ENCODE measurements around the gene PLEKHG5.

PLEKHG5 gene

DNA sequence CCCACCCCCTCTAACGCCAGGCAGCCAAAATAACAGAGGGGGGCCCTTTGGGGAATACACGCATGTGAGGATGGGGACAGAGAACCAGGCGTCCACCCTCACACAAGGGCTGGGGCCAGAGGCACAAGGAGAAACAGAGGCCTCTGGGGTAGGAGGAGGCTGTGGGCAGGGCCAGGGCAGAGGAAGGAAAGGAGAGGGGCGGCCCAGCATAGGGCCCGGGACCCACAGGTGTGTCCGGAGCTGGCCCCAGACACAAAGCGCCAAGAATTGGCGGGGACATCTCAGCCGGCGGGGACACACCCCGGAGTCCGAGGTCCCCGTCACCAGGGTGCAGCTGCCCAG is 6.7 kb downstream of the PLEKHG5 start:
- no peak overlapping the region for H3K27ac ChIP-seq
- TF ChIP-seq, protein P1, sequence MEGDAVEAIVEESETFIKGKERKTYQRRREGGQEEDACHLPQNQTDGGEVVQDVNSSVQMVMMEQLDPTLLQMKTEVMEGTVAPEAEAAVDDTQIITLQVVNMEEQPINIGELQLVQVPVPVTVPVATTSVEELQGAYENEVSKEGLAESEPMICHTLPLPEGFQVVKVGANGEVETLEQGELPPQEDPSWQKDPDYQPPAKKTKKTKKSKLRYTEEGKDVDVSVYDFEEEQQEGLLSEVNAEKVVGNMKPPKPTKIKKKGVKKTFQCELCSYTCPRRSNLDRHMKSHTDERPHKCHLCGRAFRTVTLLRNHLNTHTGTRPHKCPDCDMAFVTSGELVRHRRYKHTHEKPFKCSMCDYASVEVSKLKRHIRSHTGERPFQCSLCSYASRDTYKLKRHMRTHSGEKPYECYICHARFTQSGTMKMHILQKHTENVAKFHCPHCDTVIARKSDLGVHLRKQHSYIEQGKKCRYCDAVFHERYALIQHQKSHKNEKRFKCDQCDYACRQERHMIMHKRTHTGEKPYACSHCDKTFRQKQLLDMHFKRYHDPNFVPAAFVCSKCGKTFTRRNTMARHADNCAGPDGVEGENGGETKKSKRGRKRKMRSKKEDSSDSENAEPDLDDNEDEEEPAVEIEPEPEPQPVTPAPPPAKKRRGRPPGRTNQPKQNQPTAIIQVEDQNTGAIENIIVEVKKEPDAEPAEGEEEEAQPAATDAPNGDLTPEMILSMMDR (IDR thresholded peaks at IDR 0.05): no peak
- no peak for TF ChIP-seq ZFX (IDR thresholded peaks at IDR 0.05; ENCODE audit: borderline replicate concordance)

DNA sequence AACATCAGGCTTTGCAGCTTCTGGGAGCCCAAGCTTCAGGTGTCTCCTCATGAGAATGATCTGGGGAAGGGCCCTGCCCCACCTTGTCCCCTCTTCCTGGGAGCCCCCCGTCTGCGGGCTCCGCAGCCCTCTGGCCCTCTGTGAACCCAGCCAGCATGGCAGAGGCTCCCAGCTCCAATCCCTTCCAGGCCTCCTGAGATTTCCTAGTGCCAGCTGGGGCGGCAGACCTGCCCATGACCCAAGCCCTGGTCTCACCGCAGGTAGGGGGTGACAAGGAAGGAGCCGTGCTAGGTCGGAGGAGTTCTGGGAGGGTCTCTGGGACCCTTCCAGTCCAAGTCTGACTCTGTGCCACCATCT is 7.7 kb downstream of the PLEKHG5 start:
- no peak overlapping the region for H3K27ac ChIP-seq
- TF ChIP-seq, protein P1 (IDR thresholded peaks at IDR 0.05): no peak
- TF ChIP-seq ZFX (IDR thresholded peaks at IDR 0.05; ENCODE audit: borderline replicate concordance): no peak

DNA sequence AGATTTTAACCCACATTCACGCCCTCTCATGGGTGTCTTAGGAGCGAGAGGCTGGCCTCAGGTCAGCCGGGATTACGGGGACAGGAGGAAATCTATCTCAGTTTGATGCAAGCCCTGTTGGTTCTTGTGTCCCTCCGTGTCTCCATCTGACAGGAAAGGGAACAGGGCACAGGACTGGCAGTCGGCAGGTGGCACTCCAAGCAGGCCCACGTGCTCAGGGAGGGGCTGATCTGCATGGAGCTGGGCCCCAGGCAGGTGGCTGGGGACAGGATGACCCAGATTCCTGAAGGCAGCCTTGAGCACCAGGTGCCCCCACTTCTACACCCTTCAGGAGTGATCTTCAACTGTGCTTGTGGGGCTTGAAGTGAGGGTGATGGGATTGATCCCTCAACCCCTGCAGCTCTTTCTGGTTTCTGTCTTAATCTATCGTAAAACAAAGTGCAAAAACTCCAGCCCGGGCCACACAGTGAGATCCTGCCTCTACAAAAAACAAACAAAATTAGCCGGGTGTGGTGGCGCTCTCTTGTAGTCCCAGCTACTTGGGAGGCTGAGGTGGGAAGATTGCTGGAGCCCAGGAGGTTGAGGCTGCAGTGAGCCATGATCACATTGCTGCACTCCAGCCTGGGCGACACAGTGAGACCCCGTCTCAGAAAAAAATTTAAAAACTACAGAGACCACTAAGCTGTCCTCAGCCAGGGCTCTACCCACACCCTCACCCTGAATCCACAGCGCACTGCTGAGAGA is 8.3 kb downstream of the PLEKHG5 start:
- TF ChIP-seq ZFX (IDR thresholded peaks at IDR 0.05; ENCODE audit: borderline replicate concordance): no peak
- TF ChIP-seq, protein P1 (IDR thresholded peaks at IDR 0.05): peak; percentile 56
- no peak overlapping the region for H3K27ac ChIP-seq

GRCh38 chr1:6481820-6482219 is 9.6 kb downstream of the PLEKHG5 start:
- TF ChIP-seq, protein P1 (IDR thresholded peaks at IDR 0.05): no peak
- TF ChIP-seq ZFX (IDR thresholded peaks at IDR 0.05; ENCODE audit: borderline replicate concordance): no peak
- H3K27ac ChIP-seq: no peak overlapping the region

GRCh38 chr1:6477039-6477820 is 14.2 kb downstream of the PLEKHG5 start:
- TF ChIP-seq ZFX (IDR thresholded peaks at IDR 0.05; ENCODE audit: borderline replicate concordance): no peak
- TF ChIP-seq, protein P1 (IDR thresholded peaks at IDR 0.05): no peak
- H3K27ac ChIP-seq: no peak overlapping the region

DNA sequence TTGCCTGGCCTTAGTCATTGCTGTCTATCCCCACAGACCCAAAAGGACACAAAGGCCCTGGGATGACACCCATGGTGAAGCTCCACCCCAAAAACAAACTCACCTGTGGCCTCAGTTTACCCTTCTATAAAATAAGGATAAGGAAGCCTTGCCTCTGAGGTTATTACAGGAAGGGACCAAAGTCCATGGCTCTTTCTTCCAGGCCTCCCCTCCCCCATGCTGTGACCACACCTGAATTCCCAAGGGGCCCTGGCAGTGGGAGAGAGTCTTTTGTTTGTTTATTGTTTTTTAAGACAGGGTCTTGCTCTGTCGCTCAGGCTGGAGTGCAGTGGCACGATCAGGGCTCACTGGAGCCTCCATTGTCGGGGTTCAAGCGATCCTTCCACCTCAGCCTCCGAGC is 15.0 kb downstream of the PLEKHG5 start:
- TF ChIP-seq ZFX (IDR thresholded peaks at IDR 0.05; ENCODE audit: borderline replicate concordance): no peak
- TF ChIP-seq, protein P1 (IDR thresholded peaks at IDR 0.05): no peak
- H3K27ac ChIP-seq: no peak overlapping the region
